Inflammatory macrophage treated with lipopolysaccharide for 1 hour (primary cell): ENCODE data around the gene OBSCN.

ENCODE experiments used
- DNase-seq, 2 donors: peaks; one replicate each; pipeline ENCODE4 v3.0.0-alpha.2; 2020 to 2022

Gene OBSCN

DNA sequence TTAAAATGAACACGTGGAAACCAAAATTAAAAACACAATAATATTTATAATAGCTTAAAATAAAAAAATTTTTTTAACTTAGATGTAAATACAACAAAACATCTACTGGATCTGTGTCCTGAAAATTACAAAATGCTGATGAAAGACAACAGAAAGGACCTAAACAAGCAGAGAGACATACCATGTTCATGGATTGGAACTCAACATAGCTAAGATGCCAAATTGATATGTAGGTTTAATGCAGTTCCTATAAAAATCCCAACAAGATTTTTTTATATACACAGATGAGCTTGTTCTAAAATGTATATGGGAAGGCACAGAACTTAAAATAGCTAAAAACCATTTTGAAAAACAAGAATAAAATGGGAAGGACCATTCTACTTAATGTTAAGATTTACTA, 117.4 kb downstream of the OBSCN start:
- DNase-seq = no peak

DNA sequence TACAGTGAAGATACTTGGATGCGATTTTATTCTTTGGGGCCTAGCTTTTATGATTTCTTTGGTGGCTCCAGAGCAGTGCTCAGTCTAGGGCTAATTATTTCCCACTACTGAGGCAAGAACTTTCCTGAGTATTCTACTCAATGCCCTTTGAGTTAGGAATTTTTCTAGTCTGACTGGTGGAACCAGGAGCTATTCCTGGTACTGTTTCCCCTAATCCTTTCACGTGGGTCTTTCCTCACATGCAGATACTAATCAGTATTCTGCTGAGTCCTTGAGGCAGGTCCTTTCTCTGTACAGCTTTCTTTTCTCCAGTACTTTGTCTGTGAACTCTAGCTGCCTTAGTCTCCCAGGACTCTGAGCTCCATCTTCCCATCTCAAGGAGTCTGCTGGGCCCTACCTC, 122.0 kb downstream of the OBSCN start:
- no peak for DNase-seq

DNA sequence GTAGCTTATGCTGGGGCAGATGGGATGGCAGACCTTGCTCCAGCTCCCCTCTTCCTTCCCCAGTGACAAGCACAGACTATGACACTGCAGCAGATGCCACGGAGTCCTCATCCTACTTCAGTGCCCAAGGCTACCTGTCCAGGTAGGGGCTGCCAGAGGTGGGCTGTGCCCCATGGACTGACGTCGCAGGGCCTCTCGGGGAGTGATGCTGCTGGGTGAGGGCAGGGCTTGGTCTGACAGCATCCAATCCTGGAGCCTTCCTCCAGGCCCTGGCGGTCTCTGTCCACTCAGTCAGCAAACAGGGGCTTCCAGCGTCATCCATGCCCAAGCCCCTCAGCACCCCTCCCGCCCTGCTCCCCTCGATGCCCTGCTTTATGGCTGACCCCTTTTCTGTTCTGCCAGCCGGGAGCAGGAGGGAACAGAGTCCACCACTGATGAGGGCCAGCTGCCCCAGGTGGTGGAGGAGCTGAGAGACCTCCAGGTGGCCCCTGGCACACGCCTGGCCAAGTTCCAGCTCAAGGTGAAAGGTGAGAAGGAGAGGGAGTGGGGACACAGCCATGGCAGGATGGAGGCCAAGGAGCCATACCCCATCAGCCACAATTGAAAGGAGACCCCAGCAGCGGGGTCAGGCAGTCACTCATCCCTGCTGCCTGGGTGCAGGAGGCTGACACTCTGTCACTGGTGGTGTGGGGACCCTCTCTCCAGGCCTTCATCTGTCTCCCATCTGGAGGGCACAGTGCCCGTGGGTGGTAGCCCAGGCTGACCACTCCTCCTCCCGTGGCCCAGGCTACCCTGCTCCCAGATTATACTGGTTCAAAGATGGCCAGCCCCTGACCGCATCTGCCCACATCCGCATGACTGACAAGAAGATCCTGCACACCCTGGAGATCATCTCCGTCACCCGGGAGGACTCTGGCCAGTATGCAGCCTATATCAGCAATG, 125.2 kb downstream of the OBSCN start:
- DNase-seq = no peak

DNA sequence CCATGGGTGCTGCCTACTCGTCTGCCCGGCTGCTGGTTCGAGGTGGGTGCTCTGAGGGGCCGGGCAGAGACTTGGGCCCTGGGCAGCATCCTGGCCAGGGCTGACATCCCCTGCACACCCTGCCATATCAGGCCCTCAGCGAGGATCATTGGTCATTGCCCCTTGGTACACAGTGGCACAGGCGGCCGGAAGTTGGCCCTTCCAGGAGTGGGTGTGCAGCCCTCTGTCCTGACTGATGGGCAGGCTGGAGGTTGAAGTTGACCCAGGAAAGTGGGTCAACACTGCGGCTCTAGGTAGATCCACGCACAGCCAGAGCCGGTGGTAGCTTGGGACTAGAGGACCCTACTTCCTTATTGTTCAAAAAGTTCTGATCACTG, 125.9 kb downstream of the OBSCN start:
- no peak for DNase-seq

DNA sequence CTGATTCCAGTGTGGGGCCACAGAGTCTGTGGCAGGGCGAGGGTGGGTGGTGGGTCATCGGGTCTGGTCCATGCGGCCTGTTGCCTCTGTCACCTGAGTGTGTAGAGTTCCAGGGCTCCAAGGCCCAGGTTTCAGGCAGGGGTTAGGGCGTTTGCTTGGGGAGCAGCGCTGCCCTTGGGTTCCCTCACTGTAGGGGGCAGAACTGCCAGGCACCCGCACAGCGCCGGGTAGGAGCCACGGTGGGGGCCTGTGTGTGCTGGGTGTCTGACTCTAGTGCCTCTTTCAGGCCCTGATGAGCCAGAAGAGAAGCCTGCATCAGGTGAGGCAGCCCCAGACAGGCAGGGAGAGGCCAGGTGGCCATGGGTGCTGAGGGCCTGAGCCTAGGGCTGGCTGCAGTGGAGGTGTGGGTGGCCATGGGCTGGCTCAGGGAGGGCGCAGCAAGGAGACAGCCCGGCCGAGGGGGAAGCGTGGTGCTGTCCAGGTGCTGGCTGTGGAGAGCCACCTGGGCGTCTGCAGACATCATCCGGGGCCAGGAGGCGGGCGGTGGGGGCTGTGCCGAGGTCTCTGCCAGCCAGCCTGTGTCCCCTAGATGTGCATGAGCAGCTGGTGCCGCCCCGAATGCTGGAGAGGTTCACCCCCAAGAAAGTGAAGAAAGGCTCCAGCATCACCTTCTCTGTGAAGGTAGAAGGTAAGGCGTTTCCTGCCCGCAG, 126.5 kb downstream of the OBSCN start:
- no peak for DNase-seq

DNA sequence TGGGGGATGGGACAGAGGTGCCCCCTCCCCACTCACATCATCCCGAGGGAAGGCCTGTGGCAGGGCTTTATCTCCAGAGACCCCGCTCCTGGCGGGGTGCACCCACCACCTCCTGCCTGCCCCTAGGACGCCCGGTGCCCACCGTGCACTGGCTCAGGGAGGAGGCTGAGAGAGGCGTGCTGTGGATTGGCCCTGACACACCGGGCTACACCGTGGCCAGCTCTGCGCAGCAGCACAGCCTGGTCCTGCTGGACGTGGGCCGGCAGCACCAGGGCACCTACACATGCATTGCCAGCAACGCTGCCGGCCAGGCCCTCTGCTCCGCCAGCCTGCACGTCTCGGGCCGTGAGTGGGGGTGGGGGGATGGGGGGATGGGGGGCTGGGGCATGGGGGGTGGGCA, 127.1 kb downstream of the OBSCN start:
- no peak for DNase-seq

DNA sequence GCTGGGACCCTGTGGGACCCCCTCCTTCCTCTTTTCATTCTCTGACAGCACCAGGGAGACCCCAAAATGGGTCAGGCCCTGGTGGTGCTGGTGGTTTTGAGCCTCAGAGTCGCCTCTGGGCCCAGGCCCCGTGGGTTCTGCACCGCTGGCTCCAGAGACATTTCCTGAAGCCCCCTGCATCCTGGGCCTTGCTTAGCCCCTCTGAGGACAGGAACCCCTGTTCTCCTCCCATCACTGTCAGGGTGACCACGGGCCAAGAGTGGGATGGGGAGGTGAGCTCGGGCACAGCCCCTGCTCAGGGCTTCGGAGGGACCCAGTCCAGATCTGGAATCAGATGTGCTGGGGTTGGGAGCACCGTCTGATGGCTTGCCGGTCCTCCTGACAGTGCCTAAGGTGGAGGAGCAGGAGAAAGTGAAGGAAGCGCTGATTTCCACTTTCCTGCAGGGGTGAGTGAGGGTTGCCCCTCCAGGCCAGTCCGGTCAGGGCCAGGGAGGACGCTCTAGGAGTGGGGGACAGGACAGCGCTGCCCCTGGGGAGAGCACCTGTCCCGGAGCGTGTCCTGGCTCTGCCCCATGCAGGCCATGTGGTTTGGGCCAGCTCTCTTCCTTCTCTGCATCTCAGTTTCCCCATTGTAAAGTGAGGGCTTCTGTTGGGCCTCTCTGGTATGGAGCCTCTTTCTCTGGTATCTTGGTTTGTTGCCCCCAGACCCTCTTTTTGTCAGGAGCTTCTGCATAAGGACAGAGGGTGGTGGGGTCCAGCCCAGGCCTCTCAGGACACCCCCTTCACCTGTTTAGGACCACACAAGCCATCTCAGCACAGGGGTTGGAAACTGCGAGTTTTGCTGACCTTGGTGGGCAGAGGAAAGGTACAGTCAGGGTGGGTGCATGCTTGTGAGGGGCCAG, 127.8 kb downstream of the OBSCN start:
- DNase-seq = no peak

DNA sequence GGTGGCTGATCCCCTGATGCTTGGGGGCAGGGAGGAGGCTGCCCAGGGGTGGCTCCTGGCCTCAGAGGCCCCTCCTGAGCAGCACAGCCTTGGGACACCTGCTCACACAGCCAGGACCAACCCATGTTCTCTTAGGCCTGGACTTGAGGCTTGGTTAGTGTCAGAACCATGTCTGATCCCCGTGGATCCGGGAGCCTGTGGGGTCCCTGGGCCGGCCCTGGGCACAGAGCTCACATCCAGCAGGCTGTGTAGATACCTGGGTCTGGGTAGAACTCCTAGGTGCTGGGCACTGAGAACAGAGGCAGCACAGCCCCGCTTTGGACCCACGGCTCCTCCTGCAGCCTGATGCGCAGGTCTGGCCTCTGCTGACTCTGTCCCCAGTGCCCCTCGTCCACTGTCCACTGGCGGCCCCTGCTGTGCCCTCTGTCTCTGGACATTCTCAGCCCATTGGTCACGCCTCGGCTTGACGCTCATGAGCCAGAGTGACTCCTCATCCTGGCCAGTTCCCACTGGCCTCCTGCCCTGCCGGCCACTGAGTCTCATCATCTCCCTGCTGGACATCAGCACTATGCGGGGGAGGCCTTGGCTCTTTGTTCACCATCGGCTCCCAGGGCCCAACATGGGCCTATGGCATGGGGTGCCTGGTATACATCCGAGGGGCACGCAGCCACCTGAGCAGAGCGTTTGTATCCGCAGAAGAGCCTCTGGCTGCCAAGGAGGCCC, 128.6 kb downstream of the OBSCN start:
- DNase-seq = no peak

DNA sequence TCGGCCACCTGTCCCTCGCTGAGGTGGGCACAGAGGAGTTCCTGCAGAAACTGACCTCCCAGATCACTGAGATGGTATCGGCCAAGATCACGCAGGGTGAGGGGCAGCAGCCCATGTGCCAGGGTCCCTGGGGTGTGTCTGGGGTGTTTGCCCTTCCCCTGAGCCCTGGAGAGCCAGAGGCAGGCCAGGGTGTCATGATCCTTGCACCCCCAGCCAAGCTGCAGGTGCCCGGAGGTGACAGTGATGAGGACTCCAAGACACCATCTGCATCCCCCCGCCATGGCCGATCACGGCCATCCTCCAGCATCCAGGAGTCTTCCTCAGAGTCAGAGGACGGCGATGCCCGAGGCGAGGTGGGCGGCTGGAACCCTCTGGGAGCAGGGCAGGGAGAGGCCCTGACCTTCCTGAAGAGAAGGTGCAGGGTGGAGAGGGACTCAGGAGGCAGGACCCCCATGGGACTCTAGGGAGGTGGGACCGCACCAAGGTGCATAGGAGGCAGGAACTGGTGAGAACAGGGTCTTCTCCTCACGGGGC, 129.3 kb downstream of the OBSCN start:
- DNase-seq = no peak

DNA sequence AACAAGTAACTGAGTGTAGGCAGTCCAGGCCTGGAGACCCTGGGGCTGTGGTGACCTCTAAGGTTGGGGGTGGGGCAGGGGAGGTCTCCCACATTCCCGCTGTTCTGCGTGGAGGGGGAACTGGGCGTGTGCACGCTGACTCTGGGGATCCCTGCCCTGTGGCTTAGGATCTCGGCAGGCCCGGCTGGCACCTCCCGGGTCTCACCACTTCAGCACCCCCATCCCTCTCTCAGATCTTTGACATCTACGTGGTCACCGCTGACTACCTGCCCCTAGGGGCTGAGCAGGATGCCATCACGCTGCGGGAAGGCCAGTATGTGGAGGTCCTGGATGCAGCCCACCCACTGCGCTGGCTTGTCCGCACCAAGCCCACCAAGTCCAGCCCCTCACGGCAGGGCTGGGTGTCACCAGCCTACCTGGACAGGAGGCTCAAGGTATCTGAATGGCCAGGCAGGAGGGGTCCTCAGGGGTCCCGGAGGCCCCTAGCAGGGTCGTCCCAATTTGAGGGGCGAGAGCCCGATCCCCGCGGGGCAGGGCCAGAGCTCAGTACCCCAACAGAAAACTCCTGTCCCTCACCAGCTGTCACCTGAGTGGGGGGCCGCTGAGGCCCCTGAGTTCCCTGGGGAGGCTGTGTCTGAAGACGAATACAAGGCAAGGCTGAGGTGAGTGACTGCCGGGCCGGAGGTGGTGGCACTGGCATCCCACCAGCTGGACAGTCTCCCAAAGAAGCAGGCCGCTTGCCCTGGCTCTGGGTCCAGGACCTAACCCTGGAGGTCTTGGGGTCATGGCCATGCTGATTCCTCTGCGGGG, 130.1 kb downstream of the OBSCN start:
- DNase-seq = no peak

DNA sequence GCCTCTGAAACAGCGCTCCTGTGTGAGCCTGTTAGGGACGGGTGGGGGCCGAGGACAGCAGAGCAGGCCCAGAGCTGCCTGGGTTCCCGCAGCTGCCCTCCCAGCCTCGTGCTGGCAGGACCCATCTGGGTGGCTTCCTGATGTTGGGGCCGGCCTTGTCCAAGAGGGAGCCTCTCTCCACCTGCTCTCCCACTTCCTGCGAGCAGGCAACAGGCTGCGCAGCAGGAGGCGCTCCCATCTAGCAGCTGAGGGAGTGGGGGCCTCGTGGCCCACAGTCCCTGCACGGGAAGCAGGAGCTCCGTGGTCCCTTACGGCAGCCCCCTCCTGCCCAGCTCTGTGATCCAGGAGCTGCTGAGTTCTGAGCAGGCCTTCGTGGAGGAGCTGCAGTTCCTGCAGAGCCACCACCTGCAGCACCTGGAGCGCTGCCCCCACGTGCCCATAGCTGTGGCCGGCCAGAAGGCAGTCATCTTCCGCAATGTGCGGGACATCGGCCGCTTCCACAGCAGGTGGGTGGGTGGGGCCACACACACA, 130.7 kb downstream of the OBSCN start:
- DNase-seq = no peak

DNA sequence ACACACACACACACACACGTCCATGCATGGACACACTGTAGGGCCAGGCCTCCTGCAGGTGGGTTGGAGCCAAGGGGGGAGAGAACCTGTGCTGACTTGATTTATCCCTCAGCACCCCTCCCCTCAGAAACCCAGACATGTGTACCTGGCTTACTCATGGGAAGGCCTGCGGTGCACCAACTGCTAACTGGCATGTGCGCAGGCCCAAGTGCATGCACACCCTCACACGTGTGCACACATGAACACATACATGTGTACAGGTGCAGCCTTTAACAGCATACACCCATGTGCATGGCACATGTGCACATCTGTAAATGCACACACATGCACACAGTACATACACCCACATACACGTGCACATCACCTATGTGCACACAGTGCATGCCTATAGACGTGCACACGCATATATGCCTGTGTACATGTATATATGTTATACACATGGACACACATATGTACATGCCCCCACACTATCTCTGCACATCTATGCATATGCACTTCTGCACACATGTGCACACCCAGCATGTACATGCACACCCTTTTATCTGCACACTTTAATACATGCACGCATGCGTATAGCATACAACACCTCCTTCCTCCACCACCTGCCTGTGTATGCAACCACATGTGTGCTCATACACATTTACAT, 131.3 kb downstream of the OBSCN start:
- DNase-seq = no peak

DNA sequence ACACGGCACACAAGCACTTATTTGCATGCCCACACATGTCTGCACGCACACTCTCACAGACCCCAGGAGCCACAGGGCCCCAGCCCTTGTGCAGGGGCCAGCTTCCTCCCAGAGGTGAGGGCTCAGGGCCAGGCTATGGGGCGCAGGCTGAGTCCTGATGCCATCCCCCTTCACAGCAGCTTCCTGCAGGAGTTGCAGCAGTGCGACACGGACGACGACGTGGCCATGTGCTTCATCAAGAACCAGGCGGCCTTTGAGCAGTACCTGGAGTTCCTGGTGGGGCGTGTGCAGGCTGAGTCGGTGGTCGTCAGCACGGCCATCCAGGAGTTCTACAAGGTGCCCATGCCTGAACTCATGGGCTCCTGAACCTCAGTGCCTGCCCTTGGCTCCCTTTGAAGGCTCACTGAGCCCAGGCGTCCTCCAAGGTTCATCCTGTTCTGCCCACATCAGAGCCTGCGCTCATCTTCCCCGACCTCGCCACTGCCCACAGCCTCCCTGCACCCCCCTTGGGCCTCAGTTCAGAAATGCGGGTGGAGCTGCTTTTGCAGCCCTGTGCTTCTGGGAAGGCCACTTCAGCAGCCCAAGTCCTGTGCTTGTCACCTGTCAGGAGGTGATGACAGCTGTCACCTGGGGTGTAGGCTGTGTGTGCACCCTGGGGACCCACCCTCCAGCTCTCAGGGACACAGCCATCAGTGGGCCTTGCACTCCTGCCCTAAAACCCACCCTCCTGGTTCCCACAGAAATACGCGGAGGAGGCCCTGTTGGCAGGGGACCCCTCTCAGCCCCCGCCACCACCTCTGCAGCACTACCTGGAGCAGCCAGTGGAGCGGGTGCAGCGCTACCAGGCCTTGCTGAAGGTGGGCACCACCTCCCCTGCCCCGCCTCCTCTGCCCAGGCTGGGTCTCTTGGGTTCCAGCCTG, 132.2 kb downstream of the OBSCN start:
- DNase-seq = no peak

DNA sequence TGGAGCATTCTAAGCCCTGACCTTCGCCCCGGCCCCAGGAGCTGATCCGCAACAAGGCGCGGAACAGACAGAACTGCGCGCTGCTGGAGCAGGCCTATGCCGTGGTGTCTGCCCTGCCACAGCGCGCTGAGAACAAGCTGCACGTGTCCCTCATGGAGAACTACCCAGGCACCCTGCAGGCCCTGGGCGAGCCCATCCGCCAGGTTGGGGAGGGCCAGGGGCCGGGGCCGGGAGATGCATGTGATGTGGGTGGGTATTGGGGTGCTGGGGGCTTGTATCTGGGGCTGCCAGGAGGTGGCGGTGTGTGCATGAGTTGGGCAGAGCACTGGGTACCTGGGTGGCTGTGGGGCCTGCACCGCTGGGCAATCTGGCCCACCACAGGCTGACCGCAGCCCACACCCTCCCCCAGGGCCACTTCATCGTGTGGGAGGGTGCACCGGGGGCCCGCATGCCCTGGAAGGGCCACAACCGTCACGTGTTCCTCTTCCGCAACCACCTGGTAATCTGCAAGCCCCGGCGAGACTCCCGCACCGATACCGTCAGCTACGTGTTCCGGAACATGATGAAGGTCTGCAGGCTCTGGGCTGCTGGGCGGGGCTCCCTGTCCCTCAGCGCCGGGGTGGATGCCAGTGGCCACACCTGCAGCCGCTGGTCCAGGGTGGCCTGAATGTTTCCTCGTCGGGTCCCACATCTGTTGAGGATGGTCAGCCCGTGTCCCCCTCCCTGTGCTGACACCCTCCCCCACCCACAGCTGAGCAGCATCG, 133.0 kb downstream of the OBSCN start:
- DNase-seq = no peak

DNA sequence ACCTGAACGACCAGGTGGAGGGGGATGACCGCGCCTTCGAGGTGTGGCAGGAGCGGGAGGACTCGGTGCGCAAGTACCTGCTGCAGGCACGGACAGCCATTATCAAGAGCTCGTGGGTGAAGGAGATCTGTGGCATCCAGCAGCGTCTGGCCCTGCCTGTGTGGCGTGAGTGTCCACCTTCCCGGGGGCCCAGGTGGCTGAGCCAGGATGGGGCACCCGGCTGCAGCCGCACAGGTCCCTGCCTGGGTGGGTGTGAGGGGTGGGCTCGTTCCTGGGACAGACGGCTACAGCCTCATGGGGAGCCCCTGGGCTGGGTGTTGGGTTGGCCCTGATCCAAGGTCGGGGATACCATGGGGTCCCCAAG, 133.6 kb downstream of the OBSCN start:
- DNase-seq = no peak

DNA sequence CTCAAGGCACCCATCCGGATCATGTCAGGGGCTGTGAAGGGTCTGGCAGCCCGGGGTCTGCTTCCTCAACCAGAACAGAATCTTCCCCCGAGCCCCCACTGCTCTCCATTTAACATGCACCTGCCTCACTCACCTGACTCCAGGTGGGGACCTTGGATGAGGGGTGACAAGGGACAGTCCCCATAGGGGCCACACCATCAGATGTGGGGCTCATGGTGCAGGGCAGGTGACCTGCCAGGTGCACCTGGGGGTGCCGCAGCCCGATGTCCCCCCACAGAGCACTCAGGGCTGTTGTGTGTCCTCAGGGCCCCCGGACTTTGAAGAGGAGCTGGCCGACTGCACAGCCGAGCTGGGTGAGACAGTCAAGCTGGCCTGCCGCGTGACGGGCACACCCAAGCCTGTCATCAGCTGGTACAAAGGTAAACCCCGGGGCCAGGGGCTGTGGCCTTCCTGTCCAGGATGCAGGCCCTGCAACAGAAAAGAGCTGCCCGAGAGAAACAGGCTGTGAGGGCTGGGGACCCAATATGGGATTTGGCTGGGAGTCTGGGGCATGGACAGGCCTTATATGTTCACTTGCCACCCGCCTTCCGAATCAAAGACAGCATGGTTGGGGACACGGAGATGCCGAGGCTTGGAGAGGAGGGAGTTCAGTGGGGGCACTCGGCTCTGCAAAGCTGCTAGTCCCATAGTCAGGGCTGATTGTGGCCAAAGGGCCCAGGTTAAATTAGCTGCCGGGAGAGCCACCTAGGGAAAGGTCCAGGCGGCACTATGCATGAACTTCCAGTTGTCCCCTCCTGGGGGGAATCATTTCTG, 134.2 kb downstream of the OBSCN start:
- DNase-seq = no peak

DNA sequence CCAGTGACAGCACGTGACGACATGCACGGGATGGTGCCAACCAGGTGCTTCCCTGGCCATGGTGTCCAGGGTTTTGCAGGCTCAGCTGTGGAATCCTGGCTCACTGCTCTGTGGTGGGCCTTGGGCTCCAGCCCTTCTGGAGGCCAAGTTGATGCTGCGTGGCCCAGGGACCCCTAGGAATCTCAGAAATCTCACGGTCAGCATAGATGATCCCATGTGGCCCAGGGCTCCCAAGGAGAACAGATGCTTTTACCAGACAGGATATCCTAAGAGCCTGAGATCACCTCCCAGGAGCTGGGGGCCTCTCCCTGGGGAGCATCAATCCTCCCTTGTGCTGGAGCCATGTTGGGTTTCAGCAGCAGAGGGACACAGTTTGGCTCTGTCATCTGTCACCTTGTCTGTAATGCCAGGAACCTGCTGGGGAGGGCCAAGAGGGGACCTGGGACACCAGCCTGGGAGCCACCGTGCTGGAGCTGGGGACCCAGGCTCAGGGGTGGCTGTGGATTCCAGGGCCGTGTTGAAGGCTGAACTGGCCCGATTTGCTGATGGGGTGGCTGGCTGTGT, 134.9 kb downstream of the OBSCN start:
- no peak for DNase-seq
